Esophagus muscularis mucosa (tissue), 4 donors: Measurements from ENCODE around the gene MEGF9. TPM values are rescaled to one million over a fixed set of nuclear protein-coding genes. Genes with fewer than 3 reads are reported as not detected.

Experiments
- DNase-seq: peaks from one replicate; pipeline ENCODE4 v3.0.0-alpha.2; 2017; ENCODE audit errors: extremely low spot score
- H3K27ac ChIP-seq, 4 donors: fragments of 200-600 bp; sonication (generic); replicated peaks in 1 of 4; 1 replicate in 3 of 4; 2 replicates in 1 of 4; pipeline ENCODE4 v1.5.1; 2016 to 2019; ENCODE audit warnings: mild to moderate bottlenecking in 1 of 4
- H3K27me3 ChIP-seq, 4 donors: fragments of 200-600 bp; sonication (generic); one replicate each; pipeline versions ENCODE4 v1.5.1 to v1.6.0; 2016 to 2019
- H3K36me3 ChIP-seq, 4 donors: fragments of 200-600 bp; sonication (generic); one replicate each; pipeline ENCODE4 v1.5.1; 2016 to 2019
- H3K4me1 ChIP-seq, 4 donors: fragments of 200-600 bp; sonication (generic); one replicate each; pipeline ENCODE4 v1.5.1; 2016 to 2019
- H3K4me3 ChIP-seq, 4 donors: fragments of 200-600 bp; sonication (generic); 1 replicate in 2 of 4; 2 replicates in 2 of 4; pipeline ENCODE4 v1.5.1; 2016 to 2019; ENCODE audit warnings: mild to moderate bottlenecking in 4 of 4, moderate library complexity in 1 of 4
- H3K9me3 ChIP-seq, 4 donors: fragments of 200-600 bp; sonication (generic); 1 replicate in 3 of 4; 2 replicates in 1 of 4; pipeline ENCODE4 v1.5.1; 2016 to 2019
- EP300 ChIP-seq: sonication (generic); formaldehyde crosslinking; IDR thresholded peaks from one replicate; pipeline ENCODE4 v1.6.1; 2017; ENCODE audit warnings: antibody characterized with exemption
- POLR2A ChIP-seq: fragments of 450-650 bp; IDR thresholded peaks from one replicate; pipeline ENCODE4 v1.6.1; 2017; ENCODE audit warnings: antibody characterized with exemption, moderate library complexity, mild to moderate bottlenecking, low read depth
- POLR2AphosphoS5 ChIP-seq, 2 donors: sonication (generic); formaldehyde crosslinking; IDR thresholded peaks; one replicate each; pipeline ENCODE4 v1.6.1; 2017; ENCODE audit warnings: antibody characterized with exemption in 2 of 2
- WGBS: methylation state at CpG from one replicate; pipeline ENCODE4 v1.1.5; 2018; 5-methylcytosine and 5-hydroxymethylcytosine counted together
- intact Hi-C: fragments of 100-400 bp; cut with DNase I; formaldehyde crosslinking; loops from one replicate; pipeline ENCODE4 v1.15.1; 2023
- total RNA-seq, 4 donors: library from RNA; depleted of rRNA; stranded (reverse); fragments of >200 nt; gene quantifications; one replicate each; pipeline versions ENCODE4 v1.1.0 to v1.2.1, GENCODE V29; 2016
- TF ChIP-seq, protein P1 (sequence below), 3 experiments: fragments of 200-600 bp in 2 of 3; fragments of 450-650 bp in 1 of 3; sonication (generic) in 2 of 3; IDR thresholded peaks; one replicate each; pipeline ENCODE4 v1.5.1; 2017 to 2019; ENCODE audit warnings: antibody characterized with exemption in 3 of 3, mild to moderate bottlenecking in 2 of 3, moderate library complexity in 1 of 3

Gene MEGF9
- total RNA-seq, 4 donors from 2014 or later, result 17.1 to 23.1 (median 18.9) TPM

DNA sequence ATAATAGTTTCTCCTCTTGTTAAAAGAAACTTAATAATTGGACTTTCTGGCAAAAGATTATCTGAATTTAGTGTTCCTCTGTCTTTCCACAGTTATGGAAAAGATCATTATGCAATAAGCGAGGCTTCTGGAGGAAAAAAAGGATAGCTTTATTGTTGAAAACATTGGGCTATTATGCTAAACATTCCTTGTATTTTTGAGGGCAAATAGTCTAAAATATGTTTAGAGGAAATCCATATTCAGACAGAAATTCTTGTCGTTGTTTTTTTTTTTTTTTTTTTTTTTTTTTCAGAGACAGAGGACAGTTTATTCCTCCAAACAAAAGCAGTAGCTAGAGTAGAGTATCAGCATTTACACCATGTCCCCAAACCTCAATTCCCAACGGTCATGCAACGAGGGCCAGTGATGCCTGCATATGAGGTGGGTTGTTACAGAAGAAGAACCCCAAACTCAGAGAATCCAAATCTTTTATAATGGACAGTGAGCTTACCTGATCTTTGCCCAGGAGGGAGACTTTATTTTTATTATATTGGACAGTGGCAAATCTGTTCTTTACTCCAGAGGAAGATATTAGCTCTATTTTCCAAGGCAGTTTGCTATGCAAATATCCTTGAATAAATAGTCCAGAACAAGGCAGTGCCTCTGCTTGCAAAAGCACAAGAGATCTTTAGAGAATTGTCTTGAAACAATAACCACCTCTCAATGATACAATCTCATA, 85.9 kb downstream of the MEGF9 start:
- Histone ChIP-seq H3K27me3 (no peaks in the 10 kb centered on the region), H3K4me1 (peaks cover 0 to 8% (median 6%) of the 10 kb centered on the region in 4 donors), H3K9me3 (no peaks in the 10 kb centered on the region), H3K27ac (peak overlapping the region in 1 of 4 donors; percentile 4), H3K4me3 (no peak overlapping the region), H3K36me3 (no peaks in the 10 kb centered on the region)
- TF ChIP-seq POLR2A (no peak), EP300 (no peak), POLR2AphosphoS5 (IDR thresholded peaks at IDR 0.05) (no peak)
- TF ChIP-seq, protein P1, sequence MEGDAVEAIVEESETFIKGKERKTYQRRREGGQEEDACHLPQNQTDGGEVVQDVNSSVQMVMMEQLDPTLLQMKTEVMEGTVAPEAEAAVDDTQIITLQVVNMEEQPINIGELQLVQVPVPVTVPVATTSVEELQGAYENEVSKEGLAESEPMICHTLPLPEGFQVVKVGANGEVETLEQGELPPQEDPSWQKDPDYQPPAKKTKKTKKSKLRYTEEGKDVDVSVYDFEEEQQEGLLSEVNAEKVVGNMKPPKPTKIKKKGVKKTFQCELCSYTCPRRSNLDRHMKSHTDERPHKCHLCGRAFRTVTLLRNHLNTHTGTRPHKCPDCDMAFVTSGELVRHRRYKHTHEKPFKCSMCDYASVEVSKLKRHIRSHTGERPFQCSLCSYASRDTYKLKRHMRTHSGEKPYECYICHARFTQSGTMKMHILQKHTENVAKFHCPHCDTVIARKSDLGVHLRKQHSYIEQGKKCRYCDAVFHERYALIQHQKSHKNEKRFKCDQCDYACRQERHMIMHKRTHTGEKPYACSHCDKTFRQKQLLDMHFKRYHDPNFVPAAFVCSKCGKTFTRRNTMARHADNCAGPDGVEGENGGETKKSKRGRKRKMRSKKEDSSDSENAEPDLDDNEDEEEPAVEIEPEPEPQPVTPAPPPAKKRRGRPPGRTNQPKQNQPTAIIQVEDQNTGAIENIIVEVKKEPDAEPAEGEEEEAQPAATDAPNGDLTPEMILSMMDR (IDR thresholded peaks at IDR 0.05), result no peak
- intact Hi-C loops, result no loop called here
- DNase-seq, result no peak
- WGBS, result 86% methylated on average over 4 of the region's 4 CpGs

DNA sequence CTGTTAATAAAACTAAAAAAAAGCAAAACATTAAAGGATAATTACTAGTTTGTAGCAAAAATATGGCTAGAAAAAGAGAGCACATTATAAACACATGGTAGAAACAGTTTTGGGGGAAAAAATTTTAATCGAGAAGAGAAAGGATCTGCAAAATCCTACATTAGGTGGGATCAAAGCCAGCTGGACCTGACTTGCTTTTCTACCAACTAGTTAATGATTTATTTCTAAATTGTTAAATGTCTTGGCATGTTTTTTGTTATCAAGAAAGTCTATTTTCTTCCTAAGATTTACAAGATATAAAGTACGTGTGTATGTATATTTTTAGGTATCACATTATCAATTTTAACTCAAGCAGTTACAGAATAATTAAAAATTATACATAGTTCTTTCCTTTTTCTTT, 87.2 kb downstream of the MEGF9 start:
- H3K4me3 ChIP-seq, result no peak overlapping the region
- H3K36me3 ChIP-seq, result peaks cover 0 to under 1% (median 0%) of the 10 kb centered on the region in 4 donors
- no peak for DNase-seq
- H3K27ac ChIP-seq, result no peak overlapping the region
- TF ChIP-seq, protein P1 (IDR thresholded peaks at IDR 0.05), result no peak
- TF ChIP-seq POLR2AphosphoS5 (IDR thresholded peaks at IDR 0.05), result no peak
- TF ChIP-seq POLR2A, result no peak
- H3K9me3 ChIP-seq, result no peaks in the 10 kb centered on the region
- intact Hi-C loops, result no loop called here
- no peaks in the 10 kb centered on the region for H3K27me3 ChIP-seq
- 57% methylated on average over 2 of the region's 2 CpGs for WGBS
- H3K4me1 ChIP-seq, result peaks cover 0 to 8% (median 6%) of the 10 kb centered on the region in 4 donors

DNA sequence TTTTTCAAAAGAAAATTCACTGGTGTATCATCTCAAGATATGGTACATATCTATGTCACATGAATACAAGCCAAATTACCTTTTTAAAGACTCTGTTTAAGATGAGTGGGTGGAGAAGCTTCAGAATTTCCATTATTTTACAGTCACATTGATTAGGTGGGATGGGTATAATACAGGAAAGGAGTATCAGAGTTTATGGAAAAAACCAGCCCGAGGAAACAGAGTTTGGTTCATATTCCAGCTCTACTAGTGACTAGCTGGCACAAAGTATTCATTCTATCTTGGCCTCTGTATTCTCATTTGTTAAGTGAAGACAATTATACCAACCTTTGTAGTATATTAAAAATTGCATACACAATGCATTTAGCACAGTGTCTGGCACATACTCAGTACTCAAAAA, 87.8 kb downstream of the MEGF9 start:
- no peak for DNase-seq
- Histone ChIP-seq H3K4me1 (peaks cover 0 to 8% (median 6%) of the 10 kb centered on the region in 4 donors), H3K27me3 (no peaks in the 10 kb centered on the region), H3K4me3 (no peak overlapping the region), H3K27ac (no peak overlapping the region), H3K36me3 (peaks cover 0 to 6% (median 0%) of the 10 kb centered on the region in 4 donors), H3K9me3 (no peaks in the 10 kb centered on the region)
- TF ChIP-seq, protein P1 (IDR thresholded peaks at IDR 0.05), result no peak
- TF ChIP-seq POLR2AphosphoS5 (IDR thresholded peaks at IDR 0.05) (no peak), POLR2A (no peak), EP300 (no peak)
- intact Hi-C loops, result no loop called here
- 95% methylated on average over 1 of the region's 1 CpG for WGBS

DNA sequence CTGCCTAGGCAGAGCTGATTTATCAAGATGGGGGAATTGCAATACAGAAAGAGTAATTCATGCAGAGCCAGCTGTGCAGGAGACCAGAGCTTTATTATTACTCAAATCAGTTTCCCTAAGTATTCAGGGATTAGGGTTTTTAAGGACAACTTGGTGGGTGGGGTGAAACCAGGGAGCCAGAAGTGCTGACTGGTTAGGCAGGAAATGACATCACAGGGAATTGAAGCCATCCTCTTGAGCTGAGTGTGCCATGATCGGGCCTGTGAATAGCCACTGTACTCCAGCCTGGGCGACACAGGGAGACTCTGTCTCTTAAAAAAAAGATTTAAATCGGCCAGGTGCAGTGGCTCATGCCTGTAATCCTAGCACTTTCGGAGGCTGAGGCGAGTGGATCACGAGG, 89.0 kb downstream of the MEGF9 start:
- intact Hi-C loops, result no loop called here
- no peak for DNase-seq
- peaks cover 0 to 8% (median 6%) of the 10 kb centered on the region in 4 donors for H3K4me1 ChIP-seq
- H3K27me3 ChIP-seq, result no peaks in the 10 kb centered on the region
- H3K27ac ChIP-seq, result no peak overlapping the region
- TF ChIP-seq, protein P1 (IDR thresholded peaks at IDR 0.05), result no peak
- H3K9me3 ChIP-seq, result no peaks in the 10 kb centered on the region
- peaks cover 0 to 6% (median 0%) of the 10 kb centered on the region in 4 donors for H3K36me3 ChIP-seq
- no peak overlapping the region for H3K4me3 ChIP-seq
- WGBS, result 100% methylated on average over 3 of the region's 6 CpGs

DNA sequence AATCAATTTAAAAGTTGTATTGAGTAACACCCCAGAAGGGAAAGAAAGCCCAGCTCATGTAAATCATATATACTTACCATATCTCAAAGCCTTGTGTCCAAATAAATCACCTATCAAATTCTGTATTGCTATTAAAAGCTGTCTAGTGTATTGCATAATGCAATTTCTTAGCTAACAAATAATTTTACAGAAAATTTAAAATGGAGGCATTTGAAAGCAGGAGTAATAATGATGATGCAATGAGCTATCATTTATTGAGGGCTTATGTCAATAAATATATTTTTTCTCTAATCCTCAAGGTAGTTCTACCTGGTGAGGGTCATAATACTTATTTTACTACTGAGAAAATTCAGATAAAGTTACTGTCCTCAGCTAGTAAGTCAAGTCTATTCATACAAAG, 91.5 kb downstream of the MEGF9 start:
- Histone ChIP-seq H3K9me3 (no peaks in the 10 kb centered on the region), H3K4me1 (peaks cover 0 to 12% (median 8%) of the 10 kb centered on the region in 4 donors), H3K4me3 (no peak overlapping the region), H3K36me3 (peaks cover 0 to 6% (median 3%) of the 10 kb centered on the region in 4 donors), H3K27ac (no peak overlapping the region), H3K27me3 (no peaks in the 10 kb centered on the region)
- intact Hi-C loops, result loop anchor here (5.0 kb wide), 1 partner anchor 90 kb away; the partner anchor contains the start of gene MEGF9
- no peak for DNase-seq
- TF ChIP-seq POLR2AphosphoS5 (IDR thresholded peaks at IDR 0.05), result no peak
- TF ChIP-seq POLR2A, result no peak
- TF ChIP-seq EP300, result no peak
